ENCODE measurements around the gene ZP3.

- TF ChIP-seq ZNF800 (CRISPR knock-in tag; IDR thresholded peaks at IDR 0.05) = no peak
- no peak for TF ChIP-seq EP300 (IDR thresholded peaks at IDR 0.05; ENCODE audit: low read depth in 2 of 2, low read length in 2 of 2)
- no peak for TF ChIP-seq EP300 (CRISPR knock-in tag; IDR thresholded peaks at IDR 0.05; ENCODE audit: borderline replicate concordance)
- no peak for TF ChIP-seq ESRRA (CRISPR knock-in tag; IDR thresholded peaks at IDR 0.05; ENCODE audit: low read depth)
- TF ChIP-seq HNRNPH1 (optimal IDR thresholded peaks at IDR 0.05; ENCODE audit: low read depth, low read length) = no peak
- no peak for TF ChIP-seq EZH2 (conservative IDR thresholded peaks at IDR 0.05; ENCODE audit: low read depth, low read length)
- no peak for TF ChIP-seq DNMT3B (CRISPR knock-in tag; conservative IDR thresholded peaks at IDR 0.05)
- TF ChIP-seq ZNF274 (CRISPR knock-in tag; IDR thresholded peaks at IDR 0.05) = no peak
- TF ChIP-seq, protein P1, sequence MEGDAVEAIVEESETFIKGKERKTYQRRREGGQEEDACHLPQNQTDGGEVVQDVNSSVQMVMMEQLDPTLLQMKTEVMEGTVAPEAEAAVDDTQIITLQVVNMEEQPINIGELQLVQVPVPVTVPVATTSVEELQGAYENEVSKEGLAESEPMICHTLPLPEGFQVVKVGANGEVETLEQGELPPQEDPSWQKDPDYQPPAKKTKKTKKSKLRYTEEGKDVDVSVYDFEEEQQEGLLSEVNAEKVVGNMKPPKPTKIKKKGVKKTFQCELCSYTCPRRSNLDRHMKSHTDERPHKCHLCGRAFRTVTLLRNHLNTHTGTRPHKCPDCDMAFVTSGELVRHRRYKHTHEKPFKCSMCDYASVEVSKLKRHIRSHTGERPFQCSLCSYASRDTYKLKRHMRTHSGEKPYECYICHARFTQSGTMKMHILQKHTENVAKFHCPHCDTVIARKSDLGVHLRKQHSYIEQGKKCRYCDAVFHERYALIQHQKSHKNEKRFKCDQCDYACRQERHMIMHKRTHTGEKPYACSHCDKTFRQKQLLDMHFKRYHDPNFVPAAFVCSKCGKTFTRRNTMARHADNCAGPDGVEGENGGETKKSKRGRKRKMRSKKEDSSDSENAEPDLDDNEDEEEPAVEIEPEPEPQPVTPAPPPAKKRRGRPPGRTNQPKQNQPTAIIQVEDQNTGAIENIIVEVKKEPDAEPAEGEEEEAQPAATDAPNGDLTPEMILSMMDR (CRISPR knock-in tag; IDR thresholded peaks at IDR 0.05) = no peak
- TF ChIP-seq, protein P2, sequence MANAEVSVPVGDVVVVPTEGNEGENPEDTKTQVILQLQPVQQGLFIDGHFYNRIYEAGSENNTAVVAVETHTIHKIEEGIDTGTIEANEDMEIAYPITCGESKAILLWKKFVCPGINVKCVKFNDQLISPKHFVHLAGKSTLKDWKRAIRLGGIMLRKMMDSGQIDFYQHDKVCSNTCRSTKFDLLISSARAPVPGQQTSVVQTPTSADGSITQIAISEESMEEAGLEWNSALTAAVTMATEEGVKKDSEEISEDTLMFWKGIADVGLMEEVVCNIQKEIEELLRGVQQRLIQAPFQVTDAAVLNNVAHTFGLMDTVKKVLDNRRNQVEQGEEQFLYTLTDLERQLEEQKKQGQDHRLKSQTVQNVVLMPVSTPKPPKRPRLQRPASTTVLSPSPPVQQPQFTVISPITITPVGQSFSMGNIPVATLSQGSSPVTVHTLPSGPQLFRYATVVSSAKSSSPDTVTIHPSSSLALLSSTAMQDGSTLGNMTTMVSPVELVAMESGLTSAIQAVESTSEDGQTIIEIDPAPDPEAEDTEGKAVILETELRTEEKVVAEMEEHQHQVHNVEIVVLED (CRISPR knock-in tag; IDR thresholded peaks at IDR 0.05; ENCODE audit: borderline replicate concordance) = no peak
These were observed 13.1 kb upstream of the ZP3 start for GRCh38 chr7:76411626-76412025.
